ENCODE measurements around the gene RDH13.

GRCh38 chr19:55088021-55088451 is 25.1 kb upstream of the RDH13 start:
- no peak for TF ChIP-seq ISL1 (CRISPR knock-in tag; IDR thresholded peaks at IDR 0.05)
- TF ChIP-seq TCF4 (CRISPR knock-in tag; IDR thresholded peaks at IDR 0.05; ENCODE audit: borderline replicate concordance): no peak
- TF ChIP-seq ZFP30 (CRISPR knock-in tag; IDR thresholded peaks at IDR 0.05): no peak
- TF ChIP-seq CREB5 (CRISPR knock-in tag; IDR thresholded peaks at IDR 0.05; ENCODE audit: low read depth): no peak
- no peak for TF ChIP-seq ARNTL (CRISPR knock-in tag; IDR thresholded peaks at IDR 0.05; ENCODE audit: borderline replicate concordance, low read depth)
- no peak for TF ChIP-seq RARB (CRISPR knock-in tag; IDR thresholded peaks at IDR 0.05)
- no peak for TF ChIP-seq PATZ1 (CRISPR knock-in tag; IDR thresholded peaks at IDR 0.05; ENCODE audit: borderline replicate concordance)
- no peak for TF ChIP-seq SNAI2 (CRISPR knock-in tag; IDR thresholded peaks at IDR 0.05)
- TF ChIP-seq OSR1 (CRISPR knock-in tag; IDR thresholded peaks at IDR 0.05): no peak
- TF ChIP-seq ZNF565 (CRISPR knock-in tag; conservative IDR thresholded peaks at IDR 0.05; ENCODE audit: low read depth): no peak
- TF ChIP-seq ZC3H10 (CRISPR knock-in tag; IDR thresholded peaks at IDR 0.05): no peak
- TF ChIP-seq TOX (CRISPR knock-in tag; IDR thresholded peaks at IDR 0.05; ENCODE audit: borderline replicate concordance): no peak
- no peak for TF ChIP-seq GLIS3 (CRISPR knock-in tag; IDR thresholded peaks at IDR 0.05)

Data from SK-N-SH treated with all-trans-retinoic acid at 6 μM for 48 hours (cell line).